Bronchial epithelial cell (primary cell): ENCODE results near the gene EIF2B5. TPM values are rescaled to one million over a fixed set of nuclear protein-coding genes. Genes with fewer than 3 reads are reported as not detected.

ENCODE experiments used
- DNase-seq: peaks from one replicate; pipeline ENCODE4 v3.0.0-alpha.2; 2010; ENCODE audit warnings: low read depth
- FAIRE-seq: peaks from 2 replicates; lab custom pipeline; 2011; peaks lifted over from hg19 to GRCh38; lab: Jason Lieb, UNC
- H3K27me3 ChIP-seq: 2 replicates; pipeline ENCODE4 v1.5.1; 2011; ENCODE audit warnings: low read length; ENCODE audit not compliant: control insufficient read depth, insufficient read depth
- H3K36me3 ChIP-seq: 2 replicates; pipeline ENCODE4 v1.5.1; 2011; ENCODE audit warnings: low read length; ENCODE audit not compliant: control insufficient read depth, insufficient read depth
- H3K4me3 ChIP-seq: 2 replicates; pipeline ENCODE4 v1.5.1; 2011; ENCODE audit warnings: mild to moderate bottlenecking, low read depth, low read length, control low read depth
- total RNA-seq: library from RNA; depleted of rRNA; stranded (reverse); fragments of >200 nt; gene quantifications from 2 replicates; pipeline ENCODE4 v1.2.1, GENCODE V29; 2014
- TF ChIP-seq, protein P1 (sequence below): IDR thresholded peaks from 2 replicates; pipeline ENCODE4 v1.5.1; 2011; ENCODE audit warnings: mild to moderate bottlenecking, moderate library complexity, low read length, control low read depth, inconsistent platforms; ENCODE audit not compliant: insufficient read depth, severe bottlenecking

EIF2B5 gene
- total RNA-seq, 1 donor from 2014 or later, result 46.1 TPM

- TF ChIP-seq, protein P1, sequence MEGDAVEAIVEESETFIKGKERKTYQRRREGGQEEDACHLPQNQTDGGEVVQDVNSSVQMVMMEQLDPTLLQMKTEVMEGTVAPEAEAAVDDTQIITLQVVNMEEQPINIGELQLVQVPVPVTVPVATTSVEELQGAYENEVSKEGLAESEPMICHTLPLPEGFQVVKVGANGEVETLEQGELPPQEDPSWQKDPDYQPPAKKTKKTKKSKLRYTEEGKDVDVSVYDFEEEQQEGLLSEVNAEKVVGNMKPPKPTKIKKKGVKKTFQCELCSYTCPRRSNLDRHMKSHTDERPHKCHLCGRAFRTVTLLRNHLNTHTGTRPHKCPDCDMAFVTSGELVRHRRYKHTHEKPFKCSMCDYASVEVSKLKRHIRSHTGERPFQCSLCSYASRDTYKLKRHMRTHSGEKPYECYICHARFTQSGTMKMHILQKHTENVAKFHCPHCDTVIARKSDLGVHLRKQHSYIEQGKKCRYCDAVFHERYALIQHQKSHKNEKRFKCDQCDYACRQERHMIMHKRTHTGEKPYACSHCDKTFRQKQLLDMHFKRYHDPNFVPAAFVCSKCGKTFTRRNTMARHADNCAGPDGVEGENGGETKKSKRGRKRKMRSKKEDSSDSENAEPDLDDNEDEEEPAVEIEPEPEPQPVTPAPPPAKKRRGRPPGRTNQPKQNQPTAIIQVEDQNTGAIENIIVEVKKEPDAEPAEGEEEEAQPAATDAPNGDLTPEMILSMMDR, result no peak
- no peak overlapping the region for H3K4me3 ChIP-seq
- no peaks in the 10 kb centered on the region for H3K27me3 ChIP-seq
- DNase-seq, result no peak
- peaks cover 34% of the 10 kb centered on the region for H3K36me3 ChIP-seq
- no peak for FAIRE-seq
Measured at GRCh38 chr3:184140436-184140835, 5.3 kb downstream of the EIF2B5 start.

GRCh38 chr3:184142199-184142598 lies 7.0 kb downstream of the EIF2B5 start:
- FAIRE-seq (no peak), DNase-seq (no peak)
- H3K27me3 ChIP-seq, result no peaks in the 10 kb centered on the region
- peaks cover 34% of the 10 kb centered on the region for H3K36me3 ChIP-seq
- H3K4me3 ChIP-seq, result no peak overlapping the region
- TF ChIP-seq, protein P1, result no peak

DNA sequence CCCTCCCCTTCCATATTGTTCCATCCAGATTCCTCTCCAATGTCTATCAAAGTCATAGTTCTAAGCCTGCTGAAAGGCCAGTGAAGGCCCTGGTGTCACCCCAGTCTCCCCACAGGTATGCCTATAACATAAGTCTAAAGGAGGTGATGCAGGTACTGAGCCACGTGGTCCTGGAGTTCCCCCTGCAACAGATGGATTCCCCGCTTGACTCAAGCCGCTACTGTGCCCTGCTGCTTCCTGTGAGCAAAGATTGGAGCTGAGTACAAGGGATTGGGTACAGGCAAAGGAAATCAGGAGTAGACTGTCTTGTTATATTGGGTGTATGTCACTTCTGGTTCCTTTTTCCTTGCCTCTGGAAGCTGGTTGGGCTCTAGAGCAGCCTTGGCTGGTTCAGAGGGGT lies 8.2 kb downstream of the EIF2B5 start:
- Histone ChIP-seq H3K4me3 (no peak overlapping the region), H3K36me3 (peaks cover 30% of the 10 kb centered on the region), H3K27me3 (no peaks in the 10 kb centered on the region)
- DNase-seq (no peak), FAIRE-seq (no peak)
- TF ChIP-seq, protein P1, result no peak

DNA sequence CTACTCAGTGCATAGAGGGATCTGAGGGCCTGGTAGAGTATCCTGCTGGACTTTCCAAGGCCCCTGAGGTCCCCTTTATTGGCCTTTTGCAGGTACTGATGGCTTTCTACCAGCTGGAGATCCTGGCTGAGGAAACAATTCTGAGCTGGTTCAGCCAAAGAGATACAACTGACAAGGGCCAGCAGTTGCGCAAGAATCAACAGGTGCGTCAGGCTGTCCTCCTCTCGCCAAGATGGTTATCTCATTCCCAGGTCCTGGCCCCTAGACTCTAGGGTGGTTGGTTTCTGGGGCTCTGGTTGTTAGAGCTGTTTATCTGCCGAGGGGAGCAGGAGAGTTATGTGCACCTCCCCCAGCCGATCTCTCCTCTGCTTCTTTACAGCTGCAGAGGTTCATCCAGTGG lies 9.3 kb downstream of the EIF2B5 start:
- TF ChIP-seq, protein P1, result no peak
- peaks cover 30% of the 10 kb centered on the region for H3K36me3 ChIP-seq
- FAIRE-seq, result no peak
- H3K4me3 ChIP-seq, result no peak overlapping the region
- no peak for DNase-seq
- H3K27me3 ChIP-seq, result no peaks in the 10 kb centered on the region

DNA sequence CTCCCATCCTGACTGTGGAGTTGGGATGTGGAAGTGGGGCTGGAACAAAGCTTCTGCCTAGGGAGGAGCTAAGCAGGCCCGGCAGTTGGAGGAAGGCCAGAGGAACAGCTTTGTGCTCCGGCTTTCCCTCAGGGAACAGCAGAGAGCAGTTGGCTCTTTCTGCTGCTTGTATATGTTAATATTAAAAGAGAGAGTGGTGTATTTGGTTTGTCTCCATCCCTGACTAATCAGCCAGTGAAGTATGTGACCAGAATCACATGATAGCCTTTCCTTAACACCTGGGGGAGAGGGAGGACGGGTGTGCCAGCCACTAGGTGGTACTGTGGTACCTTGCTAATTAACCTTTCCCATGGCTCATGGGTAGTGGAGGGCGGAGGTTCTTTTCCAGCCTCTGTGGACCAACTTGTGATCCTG lies 10.0 kb downstream of the EIF2B5 start:
- Histone ChIP-seq H3K27me3 (no peaks in the 10 kb centered on the region), H3K4me3 (no peak overlapping the region), H3K36me3 (peaks cover 30% of the 10 kb centered on the region)
- TF ChIP-seq, protein P1, result peak; percentile 78
- DNase-seq, result peak; percentile 80
- no peak for FAIRE-seq

DNA sequence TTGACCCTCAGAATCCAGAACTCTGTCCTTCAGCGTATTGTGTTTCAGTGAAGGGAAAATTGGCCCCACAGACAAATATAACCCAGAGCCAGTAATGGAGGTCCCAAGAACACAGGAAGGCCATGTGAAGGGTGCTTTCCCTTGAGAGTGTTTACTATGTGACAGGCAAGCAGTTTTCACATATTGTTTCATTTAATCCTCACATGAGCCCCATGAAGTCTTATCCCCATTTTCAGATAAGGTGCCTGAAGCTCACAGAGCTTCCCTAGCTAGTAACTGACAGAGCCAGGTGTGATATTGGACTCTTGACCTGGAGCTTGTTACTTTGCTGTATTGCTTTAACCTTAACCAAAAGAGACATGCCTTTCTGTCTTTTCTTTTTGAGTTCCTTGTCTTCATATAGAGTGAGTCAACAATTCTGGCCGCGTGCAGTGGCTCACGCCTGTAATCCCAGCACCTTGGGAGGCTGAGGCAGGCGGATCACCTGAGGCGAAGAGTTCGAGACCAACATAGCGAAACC lies 10.7 kb downstream of the EIF2B5 start:
- DNase-seq (no peak), FAIRE-seq (no peak)
- no peak overlapping the region for H3K4me3 ChIP-seq
- peaks cover 28% of the 10 kb centered on the region for H3K36me3 ChIP-seq
- H3K27me3 ChIP-seq, result no peaks in the 10 kb centered on the region
- TF ChIP-seq, protein P1, result no peak
